Endodermal cell (in vitro differentiated cells): ENCODE data around the gene MAP2K7. TPM values are rescaled to one million over a fixed set of nuclear protein-coding genes. Genes with fewer than 3 reads are reported as not detected.
"Not testable (repeated sequence)": the region's sequence is repeated elsewhere in the genome, so short reads cannot be mapped to it uniquely, and the experiment has no call there.

Experiments
- DNase-seq: peaks from one replicate; pipeline ENCODE4 v3.0.0-alpha.2; 2017
- H3K27ac ChIP-seq: 2 replicates; pipeline ENCODE4 v1.5.1; 2013; ENCODE audit warnings: mild to moderate bottlenecking, low read depth, low read length, moderate library complexity
- H3K27me3 ChIP-seq: 2 replicates; pipeline ENCODE4 v1.6.1; 2013; ENCODE audit warnings: mild to moderate bottlenecking, low read length, moderate library complexity; ENCODE audit not compliant: insufficient read depth, control insufficient read depth, poor library complexity, severe bottlenecking
- H3K36me3 ChIP-seq: 2 replicates; pipeline ENCODE4 v1.7.0; 2013; ENCODE audit warnings: mild to moderate bottlenecking, low read length, moderate library complexity; ENCODE audit not compliant: control insufficient read depth, insufficient read depth
- H3K4me1 ChIP-seq: one replicate; pipeline ENCODE4 v1.7.0; 2013; ENCODE audit warnings: low read length; ENCODE audit not compliant: control insufficient read depth, insufficient read depth
- H3K4me3 ChIP-seq: 2 replicates; pipeline ENCODE4 v1.5.1; 2013; ENCODE audit warnings: mild to moderate bottlenecking, low read length, moderate library complexity
- H3K9ac ChIP-seq: 2 replicates; pipeline ENCODE4 v1.6.1; 2013; ENCODE audit warnings: mild to moderate bottlenecking, low read length, moderate library complexity; ENCODE audit not compliant: poor library complexity, severe bottlenecking; ENCODE audit errors: extremely low read depth
- H3K9me3 ChIP-seq: 2 replicates; pipeline ENCODE4 v1.6.1; 2013; ENCODE audit warnings: mild to moderate bottlenecking, low read length, moderate library complexity; ENCODE audit not compliant: control insufficient read depth
- H3K27ac Mint-ChIP-seq: 2 replicates; pipeline ENCODE4 v1.8.0; 2020; ENCODE audit warnings: mixed read lengths
- H3K27me3 Mint-ChIP-seq: 2 replicates; pipeline ENCODE4 v1.8.0; 2021; ENCODE audit warnings: mild to moderate bottlenecking, mixed read lengths; ENCODE audit not compliant: insufficient read depth
- H3K36me3 Mint-ChIP-seq: 2 replicates; pipeline ENCODE4 v1.8.0; 2020; ENCODE audit warnings: low read depth, mixed read lengths
- H3K4me1 Mint-ChIP-seq: 2 replicates; pipeline ENCODE4 v1.8.0; 2020; ENCODE audit warnings: mixed read lengths
- H3K4me3 Mint-ChIP-seq: 2 replicates; pipeline ENCODE4 v1.8.0; 2020; ENCODE audit warnings: mild to moderate bottlenecking, moderate library complexity, mixed read lengths
- H3K9me3 Mint-ChIP-seq: 2 replicates; pipeline ENCODE4 v1.8.0; 2020; ENCODE audit warnings: mild to moderate bottlenecking, mixed read lengths
- WGBS, 2 experiments: methylation state at CpG; one replicate each; pipeline versions ENCODE4 v1.1.5 to v1.1.7; 2013; ENCODE audit warnings: missing lambda C conversion rate in 2 of 2, mixed read lengths in 1 of 2; ENCODE audit not compliant: insufficient coverage in 1 of 2, insufficient read length in 1 of 2; 5-methylcytosine and 5-hydroxymethylcytosine counted together
- total RNA-seq, 2 donors: library from RNA; stranded (reverse); fragmentation: NEBNext Ultra II Directional in 1 of 2; extraction: Animal tissue kit (Norgen Biotek cat#: 25700) in 1 of 2; gene quantifications; 2 replicates in 1 of 2; 3 replicates in 1 of 2; pipeline ENCODE4 v1.2.1, GENCODE V29; 2021
- TF ChIP-seq, protein P1 (sequence below): fragments of 200-600 bp; sonication (generic); conservative IDR thresholded peaks from 2 replicates; pipeline ENCODE4 v1.5.0; 2021; ENCODE audit warnings: antibody characterized with exemption, mild to moderate bottlenecking

Gene MAP2K7
- total RNA-seq, 2 donors from 2014 or later: 33.4 to 40.0 TPM

DNA sequence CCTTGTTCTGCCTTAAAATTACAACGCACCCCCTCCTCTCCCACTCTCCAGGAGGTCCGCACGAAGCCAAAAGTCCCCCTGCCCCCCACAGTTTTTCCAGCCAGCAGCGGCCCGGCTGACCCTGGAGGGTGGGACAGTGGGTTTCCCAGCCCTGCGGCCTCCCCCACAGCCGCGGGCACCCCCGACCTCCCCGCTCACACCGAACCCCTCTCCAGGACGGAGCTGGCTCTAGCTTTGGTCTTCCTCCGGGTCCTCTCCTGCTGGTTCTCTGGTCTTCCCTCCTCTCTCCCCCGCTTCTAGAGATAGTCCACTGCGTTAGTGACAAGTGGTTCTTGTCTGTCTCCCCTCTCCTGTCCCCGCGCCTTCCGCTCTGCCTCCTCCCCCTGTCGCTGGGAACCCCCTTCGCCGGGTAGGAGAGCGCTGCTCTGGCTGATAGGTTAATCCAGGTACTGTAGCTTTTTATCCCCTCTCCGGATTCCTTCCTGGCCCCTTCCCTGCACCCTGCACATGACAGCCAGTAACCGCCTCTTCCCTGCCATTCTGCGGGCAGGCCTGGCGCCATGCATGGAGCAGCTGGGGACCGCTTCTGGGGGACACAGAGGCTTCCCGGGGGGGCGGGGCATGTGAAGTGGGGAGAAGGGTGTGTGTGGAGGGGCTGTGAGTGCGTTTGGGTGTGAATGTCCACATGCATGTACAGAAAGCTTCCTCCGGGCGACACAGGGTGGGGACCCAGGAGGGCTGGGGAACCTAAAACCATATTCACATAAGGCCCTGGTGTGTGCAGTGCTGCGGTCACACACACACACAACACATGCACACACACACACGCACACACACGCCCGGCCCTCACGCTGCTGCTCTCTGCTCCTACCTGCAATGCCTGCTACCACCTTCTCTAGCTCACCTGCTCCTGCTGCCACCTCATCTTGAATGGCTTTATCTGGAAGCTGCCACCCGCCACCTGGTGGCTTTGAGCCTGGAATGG is 46.7 kb upstream of the MAP2K7 start:
- Histone ChIP-seq H3K9me3 (no peaks in the 10 kb centered on the region), H3K9ac (no peak overlapping the region), H3K27me3 (peaks cover 35% of the 10 kb centered on the region), H3K36me3 (no peaks in the 10 kb centered on the region), H3K4me1 (peaks cover 7% of the 10 kb centered on the region), H3K4me3 (no peak overlapping the region), H3K27ac (no peak overlapping the region)
- H3K4me1 Mint-ChIP-seq: peaks cover 3% of the 10 kb centered on the region
- no peaks in the 10 kb centered on the region for H3K9me3 Mint-ChIP-seq
- TF ChIP-seq, protein P1, sequence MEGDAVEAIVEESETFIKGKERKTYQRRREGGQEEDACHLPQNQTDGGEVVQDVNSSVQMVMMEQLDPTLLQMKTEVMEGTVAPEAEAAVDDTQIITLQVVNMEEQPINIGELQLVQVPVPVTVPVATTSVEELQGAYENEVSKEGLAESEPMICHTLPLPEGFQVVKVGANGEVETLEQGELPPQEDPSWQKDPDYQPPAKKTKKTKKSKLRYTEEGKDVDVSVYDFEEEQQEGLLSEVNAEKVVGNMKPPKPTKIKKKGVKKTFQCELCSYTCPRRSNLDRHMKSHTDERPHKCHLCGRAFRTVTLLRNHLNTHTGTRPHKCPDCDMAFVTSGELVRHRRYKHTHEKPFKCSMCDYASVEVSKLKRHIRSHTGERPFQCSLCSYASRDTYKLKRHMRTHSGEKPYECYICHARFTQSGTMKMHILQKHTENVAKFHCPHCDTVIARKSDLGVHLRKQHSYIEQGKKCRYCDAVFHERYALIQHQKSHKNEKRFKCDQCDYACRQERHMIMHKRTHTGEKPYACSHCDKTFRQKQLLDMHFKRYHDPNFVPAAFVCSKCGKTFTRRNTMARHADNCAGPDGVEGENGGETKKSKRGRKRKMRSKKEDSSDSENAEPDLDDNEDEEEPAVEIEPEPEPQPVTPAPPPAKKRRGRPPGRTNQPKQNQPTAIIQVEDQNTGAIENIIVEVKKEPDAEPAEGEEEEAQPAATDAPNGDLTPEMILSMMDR: no peak
- no peaks in the 10 kb centered on the region for H3K36me3 Mint-ChIP-seq
- DNase-seq: no peak
- H3K27ac Mint-ChIP-seq: no peak overlapping the region
- H3K4me3 Mint-ChIP-seq: peak overlapping the region; percentile 33
- 86 to 88% methylated on average over 17 to 37 of the region's 38 CpGs for WGBS, 2 experiments
- peaks cover 59% of the 10 kb centered on the region for H3K27me3 Mint-ChIP-seq

DNA sequence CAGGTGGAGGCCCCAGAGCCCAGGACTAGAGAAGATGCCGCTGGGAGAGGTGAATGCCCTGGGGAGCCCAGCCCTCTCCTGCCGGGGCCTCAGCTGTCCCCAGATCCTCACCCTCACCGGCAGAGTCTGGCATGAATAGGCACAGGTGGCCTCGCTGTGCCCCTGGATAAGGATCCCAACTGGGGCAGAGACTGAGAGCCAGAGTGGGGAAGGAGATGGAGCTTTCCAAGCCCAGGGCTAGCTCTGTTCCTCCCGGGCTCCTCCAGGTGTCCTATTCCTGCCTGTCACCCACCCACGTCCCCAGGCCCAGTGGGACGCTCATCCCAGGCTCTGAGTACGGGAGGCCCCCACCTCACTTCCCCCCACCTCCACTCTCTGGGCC is 46.0 kb upstream of the MAP2K7 start:
- TF ChIP-seq, protein P1: no peak
- Histone ChIP-seq H3K4me3 (no peak overlapping the region), H3K27me3 (peaks cover 39% of the 10 kb centered on the region), H3K9me3 (no peaks in the 10 kb centered on the region), H3K36me3 (no peaks in the 10 kb centered on the region), H3K4me1 (peaks cover 7% of the 10 kb centered on the region), H3K9ac (no peak overlapping the region), H3K27ac (no peak overlapping the region)
- Mint-ChIP-seq H3K36me3 (no peaks in the 10 kb centered on the region), H3K9me3 (no peaks in the 10 kb centered on the region), H3K4me1 (peaks cover 3% of the 10 kb centered on the region), H3K27me3 (peaks cover 65% of the 10 kb centered on the region), H3K27ac (no peak overlapping the region), H3K4me3 (peak overlapping the region; percentile 33)
- WGBS, 2 experiments: 61 to 89% methylated on average over 4 to 8 of the region's 8 CpGs
- no peak for DNase-seq

DNA sequence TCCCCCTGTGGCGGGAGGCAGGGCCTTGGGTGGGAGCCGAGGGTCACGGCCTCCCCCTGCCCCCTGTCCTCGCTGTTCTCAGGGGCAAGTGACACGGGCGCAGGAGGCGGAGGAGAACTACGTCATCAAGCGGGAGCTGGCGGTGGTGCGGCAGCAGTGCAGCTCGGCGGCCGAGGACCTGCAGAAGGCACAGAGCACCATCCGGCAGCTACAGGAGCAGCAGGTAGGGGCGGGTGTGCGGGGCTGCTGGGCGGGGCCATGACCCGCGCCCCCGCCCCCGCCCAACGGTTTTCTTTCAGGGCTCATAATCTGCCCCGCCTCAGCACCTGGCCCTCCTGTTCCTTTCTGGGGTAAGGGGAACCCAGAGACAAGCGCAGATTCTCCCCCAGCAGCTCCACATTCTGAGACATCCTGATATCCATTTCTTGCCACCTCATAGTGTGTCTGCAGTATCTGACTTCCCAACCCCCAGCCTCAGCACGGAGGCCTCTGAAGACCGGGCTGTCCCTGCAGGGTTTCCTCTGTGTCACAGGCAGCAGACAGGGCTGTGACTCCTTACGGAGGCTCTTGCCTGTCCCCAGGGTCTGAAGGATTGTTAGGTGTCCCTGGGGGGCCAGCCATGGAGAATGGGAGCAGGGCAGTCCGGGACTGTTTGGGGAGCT is 45.4 kb upstream of the MAP2K7 start:
- TF ChIP-seq, protein P1: no peak
- Histone ChIP-seq H3K27ac (no peak overlapping the region), H3K4me1 (peaks cover 7% of the 10 kb centered on the region), H3K27me3 (peaks cover 41% of the 10 kb centered on the region), H3K9ac (no peak overlapping the region), H3K9me3 (no peaks in the 10 kb centered on the region), H3K4me3 (peak overlapping the region; percentile 58), H3K36me3 (no peaks in the 10 kb centered on the region)
- peaks cover 3% of the 10 kb centered on the region for H3K4me1 Mint-ChIP-seq
- H3K36me3 Mint-ChIP-seq: no peaks in the 10 kb centered on the region
- 7 to 10% methylated on average over 11 to 29 of the region's 29 CpGs for WGBS, 2 experiments
- peaks cover 69% of the 10 kb centered on the region for H3K27me3 Mint-ChIP-seq
- no peaks in the 10 kb centered on the region for H3K9me3 Mint-ChIP-seq
- no peak overlapping the region for H3K27ac Mint-ChIP-seq
- peak overlapping the region; percentile 33 for H3K4me3 Mint-ChIP-seq
- DNase-seq: peak; percentile 93

DNA sequence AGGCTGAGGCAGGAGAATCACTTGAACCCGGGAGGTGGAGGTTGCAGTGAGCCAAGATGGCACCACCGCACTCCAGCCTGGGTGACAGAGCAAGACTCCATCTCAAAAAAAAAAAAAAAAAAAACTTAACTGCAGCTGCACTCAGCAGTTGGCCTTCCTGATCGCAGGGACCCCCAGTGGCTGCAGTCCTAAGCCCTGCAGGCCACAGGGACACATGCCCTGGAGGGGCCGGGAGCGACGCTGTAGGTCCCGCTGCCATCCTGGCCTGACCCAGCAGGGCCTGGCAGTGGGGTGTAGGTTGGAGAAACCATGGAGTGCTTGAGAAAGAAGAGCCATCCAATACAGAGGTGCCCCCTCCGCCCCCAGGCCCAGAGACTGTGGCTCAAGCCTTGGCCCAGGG is 44.6 kb upstream of the MAP2K7 start:
- not testable (repeated sequence) for H3K27ac Mint-ChIP-seq

More for the DNA sequence above, 44.6 kb upstream of the MAP2K7 start:
- not testable (repeated sequence) for H3K4me3 ChIP-seq, H3K36me3 Mint-ChIP-seq, DNase-seq, H3K4me1 ChIP-seq, H3K4me1 Mint-ChIP-seq, H3K36me3 ChIP-seq, H3K27ac ChIP-seq, H3K9me3 ChIP-seq, H3K4me3 Mint-ChIP-seq, H3K9ac ChIP-seq, H3K9me3 Mint-ChIP-seq
- H3K27me3 Mint-ChIP-seq: peaks cover 75% of the 10 kb centered on the region
- H3K27me3 ChIP-seq: peaks cover 50% of the 10 kb centered on the region
- WGBS, 2 experiments: 92 to 93% methylated on average over 5 to 8 of the region's 8 CpGs
